ENCODE data around the gene SLC38A2.

SLC38A2 gene

DNA sequence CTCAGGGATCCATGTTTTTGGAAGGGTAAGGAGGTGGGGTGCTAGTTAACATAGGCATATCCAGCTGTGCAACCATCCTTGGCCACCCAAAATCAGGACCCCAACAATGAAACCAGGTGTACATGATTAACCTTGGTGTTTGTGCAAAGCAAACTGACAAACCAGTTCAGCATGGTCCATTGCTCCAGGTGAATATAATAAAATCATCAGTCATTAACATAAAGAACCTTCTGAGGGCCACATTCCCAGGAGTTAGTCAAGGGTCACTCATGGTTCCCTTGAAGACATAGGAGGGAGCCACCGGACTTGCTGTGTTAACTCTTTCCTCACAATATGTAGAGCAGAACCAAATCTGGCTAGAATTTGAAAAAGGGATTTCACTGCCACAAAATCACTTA is 17.8 kb downstream of the SLC38A2 start:
- no peak overlapping the region for H3K27ac ChIP-seq (ENCODE audit: extremely low read depth, low read depth, low read length)
- H3K36me3 ChIP-seq (ENCODE audit: control insufficient read depth in 2 of 2, insufficient read depth in 1 of 2, low read length in 2 of 2) = peaks cover 0 to 12% of the 10 kb centered on the region in 2 experiments; a peak in 2 of 3 replicates
- H3K9me3 ChIP-seq (ENCODE audit: control insufficient read depth, insufficient read depth, low read depth, low read length) = no peaks in the 10 kb centered on the region
- POLR2A ChIA-PET = interaction anchor here (0.8 kb wide), 1 partner anchor 139 kb away, joined by 3 read pairs; no protein-coding TSS in a partner anchor
- TF ChIP-seq ZNF335 (tag by site-specific recombination; conservative IDR thresholded peaks at IDR 0.05) (no peak), PRDM6 (tag by site-specific recombination; IDR thresholded peaks at IDR 0.05) (no peak), ZNF596 (tag by site-specific recombination; IDR thresholded peaks at IDR 0.05) (no peak), ZNF660 (tag by site-specific recombination; IDR thresholded peaks at IDR 0.05) (no peak), SETDB1 (IDR thresholded peaks at IDR 0.05; ENCODE audit: insufficient read length, low read length) (no peak), ZNF488 (tag by site-specific recombination; IDR thresholded peaks at IDR 0.05) (no peak), ZNF202 (tag by site-specific recombination; IDR thresholded peaks at IDR 0.05; ENCODE audit: borderline replicate concordance) (no peak), SCRT2 (tag by site-specific recombination; IDR thresholded peaks at IDR 0.05) (no peak)
- TF ChIP-seq, protein P1, sequence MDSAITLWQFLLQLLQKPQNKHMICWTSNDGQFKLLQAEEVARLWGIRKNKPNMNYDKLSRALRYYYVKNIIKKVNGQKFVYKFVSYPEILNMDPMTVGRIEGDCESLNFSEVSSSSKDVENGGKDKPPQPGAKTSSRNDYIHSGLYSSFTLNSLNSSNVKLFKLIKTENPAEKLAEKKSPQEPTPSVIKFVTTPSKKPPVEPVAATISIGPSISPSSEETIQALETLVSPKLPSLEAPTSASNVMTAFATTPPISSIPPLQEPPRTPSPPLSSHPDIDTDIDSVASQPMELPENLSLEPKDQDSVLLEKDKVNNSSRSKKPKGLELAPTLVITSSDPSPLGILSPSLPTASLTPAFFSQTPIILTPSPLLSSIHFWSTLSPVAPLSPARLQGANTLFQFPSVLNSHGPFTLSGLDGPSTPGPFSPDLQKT (IDR thresholded peaks at IDR 0.05; ENCODE audit: borderline replicate concordance, low read depth, low read length) = no peak
- H3K4me1 ChIP-seq (ENCODE audit: control insufficient read depth, insufficient read depth, low read length) = no peaks in the 10 kb centered on the region
- no peak overlapping the region for H3K4me3 ChIP-seq (ENCODE audit: low read depth, low read length)
- CTCF ChIA-PET = no interaction called here

DNA sequence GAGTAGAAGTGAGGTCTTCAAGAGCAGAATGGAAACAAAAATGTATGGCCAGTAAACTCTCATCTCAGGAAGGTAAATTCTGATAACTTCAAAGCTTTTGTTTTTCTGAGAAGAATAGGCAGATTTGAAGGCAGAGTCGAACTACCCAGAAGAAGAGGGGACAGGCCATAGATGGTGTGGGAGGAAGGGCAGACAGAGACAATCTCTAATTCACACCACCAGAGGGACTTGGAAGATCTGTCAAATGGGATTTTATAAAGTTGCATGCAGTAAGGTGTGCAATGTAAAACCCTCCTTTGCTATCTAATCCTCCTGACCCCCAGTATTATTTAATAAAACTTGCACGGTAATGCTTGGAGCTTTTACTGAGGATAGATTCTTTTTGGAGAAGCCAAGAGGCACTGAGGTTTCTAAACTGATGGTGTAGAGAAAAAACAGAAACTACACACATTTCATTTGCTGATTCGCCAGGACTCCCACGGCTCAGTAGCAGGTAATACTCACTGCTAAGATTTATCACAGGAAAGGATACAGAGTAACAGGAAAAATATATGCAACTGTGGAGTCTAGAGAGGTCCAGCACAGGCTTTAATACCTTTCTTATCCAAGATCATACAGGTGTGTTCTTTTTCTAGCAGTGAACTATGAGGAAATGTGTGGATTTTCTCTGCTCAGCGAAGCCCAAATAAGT is 18.3 kb downstream of the SLC38A2 start:
- ChIA-PET CTCF (no interaction called here), POLR2A (no interaction called here)
- TF ChIP-seq ZBTB21 (tag by site-specific recombination; IDR thresholded peaks at IDR 0.05) (no peak), YY2 (tag by site-specific recombination; IDR thresholded peaks at IDR 0.05) (no peak), ZNF132 (tag by site-specific recombination; IDR thresholded peaks at IDR 0.05; ENCODE audit: borderline replicate concordance) (no peak), SETDB1 (IDR thresholded peaks at IDR 0.05; ENCODE audit: insufficient read length, low read length) (no peak), ZNF362 (tag by site-specific recombination; IDR thresholded peaks at IDR 0.05) (no peak), RBAK (tag by site-specific recombination; IDR thresholded peaks at IDR 0.05) (no peak), ZNF530 (tag by site-specific recombination; IDR thresholded peaks at IDR 0.05; ENCODE audit: low read depth) (no peak)

More for the DNA sequence above, 18.3 kb downstream of the SLC38A2 start:
- no peak overlapping the region for H3K27ac ChIP-seq (ENCODE audit: extremely low read depth, low read depth, low read length)
- peaks cover 0 to 7% of the 10 kb centered on the region in 2 experiments; a peak in 2 of 3 replicates for H3K36me3 ChIP-seq (ENCODE audit: control insufficient read depth in 2 of 2, insufficient read depth in 1 of 2, low read length in 2 of 2)
- no peaks in the 10 kb centered on the region for H3K4me1 ChIP-seq (ENCODE audit: control insufficient read depth, insufficient read depth, low read length)
- H3K4me3 ChIP-seq (ENCODE audit: low read depth, low read length) = no peak overlapping the region
- no peaks in the 10 kb centered on the region for H3K9me3 ChIP-seq (ENCODE audit: control insufficient read depth, insufficient read depth, low read depth, low read length)
